ENCODE results near the gene NUDT8. TPM values are rescaled to one million over a fixed set of nuclear protein-coding genes. Genes with fewer than 3 reads are reported as not detected.
"Not testable (repeated sequence)": the region's sequence is repeated elsewhere in the genome, so short reads cannot be mapped to it uniquely, and the experiment has no call there.

The NUDT8 gene
- total RNA-seq, 2 experiments from 2014 or later = 15.3 to 16.7 TPM

GRCh38 chr11:67665541-67666302 lies 36.0 kb upstream of the NUDT8 start:
- Mint-ChIP-seq H3K27ac (no peak overlapping the region), H3K27me3 (no peaks in the 10 kb centered on the region), H3K4me3 (no peak overlapping the region), H3K9me3 (ENCODE audit: low read depth) (no peaks in the 10 kb centered on the region), H3K4me1 (no peaks in the 10 kb centered on the region), H3K36me3 (no peaks in the 10 kb centered on the region)
- CTCF ChIA-PET = interaction anchor here (1.2 kb wide), 2 partner anchors 10 to 36 kb away, joined by 3 read pairs; partner anchors contain the start of gene NUDT8
- DNase-seq (no peak), ATAC-seq (no peak)

- ATAC-seq (no peak), DNase-seq (no peak)
- Mint-ChIP-seq H3K27me3 (no peaks in the 10 kb centered on the region), H3K4me1 (no peaks in the 10 kb centered on the region), H3K27ac (no peak overlapping the region), H3K9me3 (ENCODE audit: low read depth) (no peaks in the 10 kb centered on the region), H3K4me3 (no peak overlapping the region), H3K36me3 (no peaks in the 10 kb centered on the region)
- CTCF ChIA-PET = interaction anchor here (0.6 to 1.2 kb wide), 3 partner anchors 9 to 736 kb away, joined by 3 to 5 read pairs (median 3); partner anchors contain the start of gene NUDT8
These were observed 35.2 kb upstream of the NUDT8 start for GRCh38 chr11:67664696-67665540.

GRCh38 chr11:67664213-67664585 lies 34.5 kb upstream of the NUDT8 start:
- H3K27ac Mint-ChIP-seq = no peak overlapping the region
- no peak overlapping the region for H3K4me3 Mint-ChIP-seq
- CTCF ChIA-PET = interaction anchor here (1.2 kb wide), 1 partner anchor 8 kb away, joined by 3 read pairs; no protein-coding TSS in a partner anchor
- H3K27me3 Mint-ChIP-seq = no peaks in the 10 kb centered on the region
- no peak for ATAC-seq
- no peaks in the 10 kb centered on the region for H3K36me3 Mint-ChIP-seq
- H3K9me3 Mint-ChIP-seq (ENCODE audit: low read depth) = no peaks in the 10 kb centered on the region
- DNase-seq = no peak
- H3K4me1 Mint-ChIP-seq = no peaks in the 10 kb centered on the region

- CTCF ChIA-PET = interaction anchor here (10.0 kb wide), 1 partner anchor 33 kb away, joined by 132 read pairs; the partner anchor contains the start of gene NUDT8
- DNase-seq (no peak), ATAC-seq (no peak)
- no peak overlapping the region for H3K27ac Mint-ChIP-seq
- peaks cover 5% of the 10 kb centered on the region for H3K4me1 Mint-ChIP-seq
- no peaks in the 10 kb centered on the region for H3K9me3 Mint-ChIP-seq (ENCODE audit: low read depth)
- no peaks in the 10 kb centered on the region for H3K36me3 Mint-ChIP-seq
- no peaks in the 10 kb centered on the region for H3K27me3 Mint-ChIP-seq
- H3K4me3 Mint-ChIP-seq = no peak overlapping the region
These were observed 33.9 kb upstream of the NUDT8 start for GRCh38 chr11:67663532-67664212.

GRCh38 chr11:67662835-67663531 lies 33.2 kb upstream of the NUDT8 start:
- no peaks in the 10 kb centered on the region for H3K27me3 Mint-ChIP-seq
- no peaks in the 10 kb centered on the region for H3K36me3 Mint-ChIP-seq
- no peak overlapping the region for H3K4me3 Mint-ChIP-seq
- CTCF ChIA-PET = interaction anchor here (9.2 to 10.0 kb wide), 2 partner anchors 16 to 33 kb away, joined by 111 to 132 read pairs; partner anchors contain the start of genes ACY3 and NUDT8
- H3K27ac Mint-ChIP-seq = no peak overlapping the region
- H3K4me1 Mint-ChIP-seq = peaks cover 5% of the 10 kb centered on the region
- DNase-seq (no peak), ATAC-seq (no peak)
- H3K9me3 Mint-ChIP-seq (ENCODE audit: low read depth) = no peaks in the 10 kb centered on the region

- DNase-seq = no peak
- no peaks in the 10 kb centered on the region for H3K9me3 Mint-ChIP-seq (ENCODE audit: low read depth)
- H3K36me3 Mint-ChIP-seq = peaks cover 2% of the 10 kb centered on the region
- no peak overlapping the region for H3K4me3 Mint-ChIP-seq
- no peaks in the 10 kb centered on the region for H3K27me3 Mint-ChIP-seq
- H3K27ac Mint-ChIP-seq = no peak overlapping the region
- CTCF ChIA-PET = interaction anchor here (9.2 to 10.0 kb wide), 2 partner anchors 15 to 32 kb away, joined by 111 to 132 read pairs; partner anchors contain the start of genes ACY3 and NUDT8
- H3K4me1 Mint-ChIP-seq = peaks cover 12% of the 10 kb centered on the region
- no peak for ATAC-seq
These were observed 32.6 kb upstream of the NUDT8 start for GRCh38 chr11:67662142-67662834.

GRCh38 chr11:67660752-67661151 lies 31.0 kb upstream of the NUDT8 start:
- not testable (repeated sequence) for H3K4me3 Mint-ChIP-seq; H3K36me3 Mint-ChIP-seq; H3K27me3 Mint-ChIP-seq; ATAC-seq; DNase-seq; H3K9me3 Mint-ChIP-seq (ENCODE audit: low read depth); H3K27ac Mint-ChIP-seq
- H3K4me1 Mint-ChIP-seq = peaks cover 17% of the 10 kb centered on the region
- CTCF ChIA-PET = interaction anchor here (0.7 to 10.0 kb wide), 5 partner anchors 12 to 46 kb away, joined by 3 to 132 read pairs (median 4); partner anchors contain the start of genes ACY3 and NUDT8

- not testable (repeated sequence) for H3K9me3 Mint-ChIP-seq (ENCODE audit: low read depth); H3K27me3 Mint-ChIP-seq; ATAC-seq; H3K4me3 Mint-ChIP-seq; H3K27ac Mint-ChIP-seq; DNase-seq
- peaks cover 11% of the 10 kb centered on the region for H3K36me3 Mint-ChIP-seq
- CTCF ChIA-PET = interaction anchor here (0.6 to 10.0 kb wide), 14 partner anchors 13 to 96 kb away, joined by 3 to 132 read pairs (median 4); partner anchors contain the start of genes ACY3 and NUDT8
- peaks cover 17% of the 10 kb centered on the region for H3K4me1 Mint-ChIP-seq
These were observed 30.0 kb upstream of the NUDT8 start for GRCh38 chr11:67659651-67660165.

- H3K9me3 Mint-ChIP-seq (ENCODE audit: low read depth) = peaks cover 6% of the 10 kb centered on the region
- CTCF ChIA-PET = interaction anchor here (1.1 to 10.0 kb wide), 5 partner anchors 10 to 43 kb away, joined by 3 to 132 read pairs (median 7); partner anchors contain the start of genes ACY3 and NUDT8
- peaks cover 11% of the 10 kb centered on the region for H3K36me3 Mint-ChIP-seq
- peaks cover 2% of the 10 kb centered on the region for H3K27me3 Mint-ChIP-seq
- no peak overlapping the region for H3K4me3 Mint-ChIP-seq
- peak overlapping the region; percentile 68 for H3K27ac Mint-ChIP-seq
- DNase-seq (no peak), ATAC-seq (no peak)
- H3K4me1 Mint-ChIP-seq = peaks cover 17% of the 10 kb centered on the region
These were observed 27.6 kb upstream of the NUDT8 start for GRCh38 chr11:67657300-67657699.

GRCh38 chr11:67656278-67656922 lies 26.7 kb upstream of the NUDT8 start:
- Mint-ChIP-seq H3K9me3 (ENCODE audit: low read depth) (peaks cover 6% of the 10 kb centered on the region), H3K36me3 (peaks cover 11% of the 10 kb centered on the region), H3K27ac (peak overlapping the region; percentile 68), H3K4me3 (no peak overlapping the region), H3K27me3 (peaks cover 2% of the 10 kb centered on the region), H3K4me1 (peaks cover 18% of the 10 kb centered on the region)
- DNase-seq (no peak), ATAC-seq (no peak)
- CTCF ChIA-PET = interaction anchor here (1.0 to 10.0 kb wide), 5 partner anchors 9 to 42 kb away, joined by 3 to 132 read pairs (median 7); partner anchors contain the start of genes ACY3 and NUDT8

GRCh38 chr11:67654225-67654624 lies 24.5 kb upstream of the NUDT8 start:
- H3K27ac Mint-ChIP-seq = no peak overlapping the region
- peaks cover 11% of the 10 kb centered on the region for H3K36me3 Mint-ChIP-seq
- peaks cover 33% of the 10 kb centered on the region for H3K4me1 Mint-ChIP-seq
- ATAC-seq = no peak
- H3K9me3 Mint-ChIP-seq (ENCODE audit: low read depth) = peaks cover 6% of the 10 kb centered on the region
- H3K4me3 Mint-ChIP-seq = no peak overlapping the region
- no peak for DNase-seq
- CTCF ChIA-PET = interaction anchor here (9.2 to 10.0 kb wide), 2 partner anchors 7 to 24 kb away, joined by 111 to 132 read pairs; partner anchors contain the start of genes ACY3 and NUDT8
- peaks cover 2% of the 10 kb centered on the region for H3K27me3 Mint-ChIP-seq
